ENCODE results near the gene GAS7. TPM values are rescaled to one million over a fixed set of nuclear protein-coding genes. Genes with fewer than 3 reads are reported as not detected.

The GAS7 gene
- total RNA-seq, 1 donor from 2014 or later: 78.0 TPM

DNA sequence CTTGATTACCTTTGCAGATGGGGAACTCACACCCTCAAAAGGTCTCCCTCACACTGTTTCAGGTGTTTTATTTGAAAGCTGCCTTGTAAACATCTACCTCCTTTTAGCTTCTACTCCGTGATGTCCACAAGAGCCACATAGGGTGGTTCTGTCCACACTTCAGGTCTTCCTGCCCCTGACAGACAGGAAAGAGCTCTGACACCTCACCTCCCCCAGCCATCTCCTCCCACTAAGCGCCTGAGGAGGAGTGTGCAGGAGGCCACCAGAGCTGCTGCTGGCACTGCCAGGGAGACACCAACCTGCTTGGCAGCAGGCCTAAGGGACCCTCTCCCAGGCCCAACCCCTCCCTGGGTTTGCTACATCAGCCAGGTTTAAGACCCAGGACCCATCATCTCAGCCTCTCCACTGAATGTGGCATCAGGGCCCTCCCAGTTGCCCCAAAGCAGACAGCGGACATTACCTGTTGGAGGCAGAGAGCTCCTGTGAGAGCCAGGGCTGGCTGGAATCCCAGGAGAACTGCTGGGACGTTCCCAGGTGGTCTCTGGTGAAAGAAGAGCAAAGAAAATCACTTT, 217.0 kb downstream of the GAS7 start:
- no peaks in the 10 kb centered on the region for H3K27me3 ChIP-seq
- TF ChIP-seq, protein P1, sequence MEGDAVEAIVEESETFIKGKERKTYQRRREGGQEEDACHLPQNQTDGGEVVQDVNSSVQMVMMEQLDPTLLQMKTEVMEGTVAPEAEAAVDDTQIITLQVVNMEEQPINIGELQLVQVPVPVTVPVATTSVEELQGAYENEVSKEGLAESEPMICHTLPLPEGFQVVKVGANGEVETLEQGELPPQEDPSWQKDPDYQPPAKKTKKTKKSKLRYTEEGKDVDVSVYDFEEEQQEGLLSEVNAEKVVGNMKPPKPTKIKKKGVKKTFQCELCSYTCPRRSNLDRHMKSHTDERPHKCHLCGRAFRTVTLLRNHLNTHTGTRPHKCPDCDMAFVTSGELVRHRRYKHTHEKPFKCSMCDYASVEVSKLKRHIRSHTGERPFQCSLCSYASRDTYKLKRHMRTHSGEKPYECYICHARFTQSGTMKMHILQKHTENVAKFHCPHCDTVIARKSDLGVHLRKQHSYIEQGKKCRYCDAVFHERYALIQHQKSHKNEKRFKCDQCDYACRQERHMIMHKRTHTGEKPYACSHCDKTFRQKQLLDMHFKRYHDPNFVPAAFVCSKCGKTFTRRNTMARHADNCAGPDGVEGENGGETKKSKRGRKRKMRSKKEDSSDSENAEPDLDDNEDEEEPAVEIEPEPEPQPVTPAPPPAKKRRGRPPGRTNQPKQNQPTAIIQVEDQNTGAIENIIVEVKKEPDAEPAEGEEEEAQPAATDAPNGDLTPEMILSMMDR (IDR thresholded peaks at IDR 0.05): no peak
- H3K9me3 ChIP-seq: no peaks in the 10 kb centered on the region
- H3K36me3 ChIP-seq: no peaks in the 10 kb centered on the region
- DNase-seq (ENCODE audit: low spot score in 2 of 2): no peak
- intact Hi-C loops (cut with DNase I): no loop called here
- no peak overlapping the region for H3K27ac ChIP-seq
- H3K4me3 ChIP-seq: no peak overlapping the region
- H3K4me1 ChIP-seq: no peaks in the 10 kb centered on the region

DNA sequence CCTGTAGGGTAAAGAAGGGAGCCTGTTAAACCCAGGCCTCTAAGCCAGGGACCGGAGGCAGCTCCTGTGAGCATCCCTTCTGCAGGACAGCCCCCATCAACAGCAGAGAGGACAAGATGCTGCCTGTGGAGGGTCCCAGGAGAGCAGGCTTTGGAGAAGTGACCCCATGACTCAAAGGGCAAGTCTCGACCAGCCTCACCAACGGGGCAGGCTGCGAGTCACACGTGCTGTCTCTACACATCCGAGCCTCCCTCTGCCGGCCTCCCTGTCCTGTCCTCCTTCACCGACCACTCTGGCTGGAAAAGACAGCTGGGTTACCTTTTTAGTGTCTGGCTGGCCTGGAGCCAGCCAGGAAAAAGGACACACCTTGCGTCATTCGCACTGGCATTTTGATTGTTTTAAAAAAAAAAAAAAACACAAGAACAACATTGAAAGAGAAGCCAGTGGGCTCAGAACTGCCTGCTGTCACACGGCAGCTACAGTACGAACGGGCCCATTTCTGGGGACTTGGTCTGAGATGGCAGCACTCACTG, 218.9 kb downstream of the GAS7 start:
- intact Hi-C loops (cut with DNase I): no loop called here
- H3K36me3 ChIP-seq: no peaks in the 10 kb centered on the region
- H3K27ac ChIP-seq: no peak overlapping the region
- H3K27me3 ChIP-seq: no peaks in the 10 kb centered on the region
- no peaks in the 10 kb centered on the region for H3K9me3 ChIP-seq
- TF ChIP-seq, protein P1 (IDR thresholded peaks at IDR 0.05): no peak
- no peaks in the 10 kb centered on the region for H3K4me1 ChIP-seq
- no peak overlapping the region for H3K4me3 ChIP-seq
- no peak for DNase-seq (ENCODE audit: low spot score in 2 of 2)

DNA sequence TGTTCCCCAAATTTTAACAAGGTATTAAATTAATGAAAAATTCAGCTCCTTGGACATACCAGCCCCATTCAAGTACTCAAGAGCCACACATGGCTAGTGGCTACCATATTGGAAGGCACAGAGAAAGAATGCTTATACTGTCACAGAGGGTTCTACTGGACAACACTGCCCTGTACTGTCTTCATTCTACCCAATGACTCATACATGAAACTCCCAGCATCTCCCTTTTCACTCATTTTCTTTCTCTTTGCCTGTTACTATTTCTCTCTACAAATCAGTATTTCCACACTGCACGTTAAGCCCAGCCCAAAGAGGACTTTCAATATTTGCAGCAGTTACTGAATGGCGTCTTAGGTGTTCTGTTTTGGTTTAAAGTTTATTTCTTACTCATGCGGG, 221.2 kb downstream of the GAS7 start:
- no peaks in the 10 kb centered on the region for H3K27me3 ChIP-seq
- no peak overlapping the region for H3K4me3 ChIP-seq
- intact Hi-C loops (cut with DNase I): no loop called here
- no peaks in the 10 kb centered on the region for H3K36me3 ChIP-seq
- H3K27ac ChIP-seq: no peak overlapping the region
- H3K4me1 ChIP-seq: no peaks in the 10 kb centered on the region
- DNase-seq (ENCODE audit: low spot score in 2 of 2): no peak
- TF ChIP-seq, protein P1 (IDR thresholded peaks at IDR 0.05): no peak
- no peaks in the 10 kb centered on the region for H3K9me3 ChIP-seq

GRCh38 chr17:9976283-9977179, 221.9 kb downstream of the GAS7 start:
- no peaks in the 10 kb centered on the region for H3K36me3 ChIP-seq
- H3K9me3 ChIP-seq: no peaks in the 10 kb centered on the region
- H3K27ac ChIP-seq: no peak overlapping the region
- H3K4me1 ChIP-seq: no peaks in the 10 kb centered on the region
- H3K27me3 ChIP-seq: no peaks in the 10 kb centered on the region
- DNase-seq (ENCODE audit: low spot score in 2 of 2): no peak
- TF ChIP-seq, protein P1 (IDR thresholded peaks at IDR 0.05): no peak
- intact Hi-C loops (cut with DNase I): no loop called here
- H3K4me3 ChIP-seq: no peak overlapping the region

- Histone ChIP-seq H3K4me1 (no peaks in the 10 kb centered on the region), H3K27me3 (no peaks in the 10 kb centered on the region), H3K27ac (no peak overlapping the region), H3K36me3 (no peaks in the 10 kb centered on the region), H3K9me3 (no peaks in the 10 kb centered on the region), H3K4me3 (no peak overlapping the region)
- TF ChIP-seq, protein P1 (IDR thresholded peaks at IDR 0.05): no peak
- no peak for DNase-seq (ENCODE audit: low spot score in 2 of 2)
- intact Hi-C loops (cut with DNase I): no loop called here
Observed at GRCh38 chr17:9974448-9975381, 223.7 kb downstream of the GAS7 start.

Measured in ascending aorta (tissue), 2 donors.